Measurements from ENCODE around the gene COQ5.
A peak's percentile ranks its signal among the peaks of the same experiment; 100 is the strongest.
"Not testable (repeated sequence)": the region's sequence is repeated elsewhere in the genome, so short reads cannot be mapped to it uniquely, and the experiment has no call there.

Gene COQ5

DNA sequence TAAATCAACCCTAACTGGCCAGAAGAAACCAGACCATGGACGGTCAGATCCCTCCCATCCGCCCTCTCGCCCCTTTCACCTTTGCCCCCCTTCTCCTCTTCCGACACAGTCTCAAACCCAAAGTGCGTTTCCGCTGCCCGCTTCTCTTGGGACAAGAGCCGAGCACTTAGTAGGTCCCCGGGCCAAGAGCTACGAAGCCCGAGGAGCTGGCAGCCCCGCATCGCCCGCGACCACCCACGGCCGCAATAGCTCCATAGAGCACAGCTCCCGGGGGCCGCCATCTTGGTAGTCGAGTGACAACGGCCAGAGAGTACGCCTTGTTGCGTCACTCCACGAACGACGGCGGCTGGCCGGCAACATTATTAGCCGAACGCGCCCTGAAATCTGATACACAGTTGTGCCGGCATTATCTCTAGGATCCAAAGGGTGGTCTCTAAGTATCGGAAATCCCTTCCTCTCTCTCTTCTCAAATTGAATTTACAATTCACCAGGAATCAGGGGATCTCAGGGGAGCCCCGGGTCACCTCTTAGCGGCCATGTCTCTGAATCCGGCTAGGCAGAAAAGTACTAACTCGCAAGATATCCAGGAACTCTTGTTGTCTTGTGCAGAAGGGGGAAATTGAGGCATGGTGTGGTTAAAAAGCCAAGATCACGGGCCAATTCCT is at the start of gene COQ5:
COQ5 (minus strand) TSS at position 298 of the 665 bp plus-strand sequence; CDS start at position 281, 17 bp downstream.
- DNase-seq = peak; percentile 89

DNA sequence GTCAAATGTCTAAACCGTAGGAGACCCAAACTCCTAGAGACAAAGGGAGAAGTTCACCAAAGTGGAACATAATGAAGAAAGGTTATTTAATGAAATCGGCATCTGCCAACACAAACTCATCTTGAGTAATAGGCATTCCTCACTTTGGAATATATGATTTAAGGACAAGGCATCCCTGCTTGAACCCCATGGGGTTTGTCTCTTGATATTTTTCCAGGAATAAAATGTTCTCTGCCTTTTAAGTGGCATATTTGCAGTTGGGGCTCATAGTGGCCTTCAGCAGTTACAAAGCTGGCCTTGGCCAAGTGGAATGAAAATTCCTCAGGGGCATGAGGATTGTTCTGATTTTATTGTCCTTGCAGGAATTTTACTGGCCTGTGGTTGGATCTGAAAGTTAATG is 45.1 kb upstream of the COQ5 start:
- no peak for DNase-seq

DNA sequence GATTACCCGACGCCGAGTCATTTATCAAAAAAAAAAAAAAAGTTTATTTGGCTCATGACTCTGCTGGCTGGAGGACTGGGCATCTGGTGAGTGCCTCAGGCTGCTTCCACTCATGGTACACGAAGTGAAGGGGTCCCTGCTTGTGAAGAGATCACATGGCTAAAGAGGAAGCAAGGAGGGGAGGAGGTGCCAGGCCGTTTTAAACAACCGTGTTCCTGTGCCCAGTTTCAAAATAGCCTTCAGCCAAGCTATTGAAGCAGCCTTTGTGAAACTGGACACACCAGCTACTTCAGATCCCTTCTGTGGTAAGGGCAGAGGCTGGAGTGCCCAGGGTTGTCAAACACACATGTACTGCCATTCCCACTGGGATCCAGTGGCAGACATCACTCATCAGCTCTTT is 44.6 kb upstream of the COQ5 start:
- DNase-seq = no peak

DNA sequence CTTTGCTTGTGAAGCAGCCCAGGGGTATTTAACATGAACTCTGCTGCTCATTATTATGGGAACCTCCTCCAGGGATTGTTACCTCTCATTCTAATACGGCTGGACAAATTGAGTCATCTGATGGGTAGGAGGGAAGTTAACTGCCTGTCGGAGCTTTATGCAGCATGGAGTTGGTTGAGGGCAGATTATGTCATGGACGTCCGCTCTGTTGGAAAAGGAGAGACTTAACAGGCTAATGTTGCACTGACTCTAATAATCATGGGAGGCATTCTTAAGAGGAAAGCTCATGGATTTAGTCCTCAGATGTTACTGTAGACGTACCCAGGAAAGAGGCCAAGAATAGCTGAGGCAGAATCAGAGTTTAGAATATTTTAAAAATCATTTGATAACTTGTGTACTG is 42.3 kb upstream of the COQ5 start:
- DNase-seq = no peak

GRCh38 chr12:120563495-120563894 is 34.5 kb upstream of the COQ5 start:
- DNase-seq = no peak

GRCh38 chr12:120562906-120563305 is 33.9 kb upstream of the COQ5 start:
- DNase-seq = no peak

GRCh38 chr12:120557589-120557988 is 28.6 kb upstream of the COQ5 start:
- DNase-seq = no peak

GRCh38 chr12:120554678-120555077 is 25.7 kb upstream of the COQ5 start:
- no peak for DNase-seq

- DNase-seq = no peak
Measured at GRCh38 chr12:120546050-120546386, 17.1 kb upstream of the COQ5 start.

GRCh38 chr12:120544691-120545090 is 15.7 kb upstream of the COQ5 start:
- no peak for DNase-seq

- no peak for DNase-seq
Measured at GRCh38 chr12:120542166-120542565, 13.2 kb upstream of the COQ5 start.

GRCh38 chr12:120540445-120540844 is 11.5 kb upstream of the COQ5 start:
- DNase-seq = peak; percentile 76

- DNase-seq = no peak
Measured at GRCh38 chr12:120539303-120539702, 10.3 kb upstream of the COQ5 start.

- peak; percentile 21 for DNase-seq
Measured at GRCh38 chr12:120538281-120539156, 9.6 kb upstream of the COQ5 start.

- DNase-seq = no peak
Measured at GRCh38 chr12:120537856-120538220, 8.9 kb upstream of the COQ5 start.

- DNase-seq = no peak
Measured at GRCh38 chr12:120536064-120536791, 7.3 kb upstream of the COQ5 start.

- peak; percentile 57 for DNase-seq
Measured at GRCh38 chr12:120534703-120535655, 6.0 kb upstream of the COQ5 start.

DNA sequence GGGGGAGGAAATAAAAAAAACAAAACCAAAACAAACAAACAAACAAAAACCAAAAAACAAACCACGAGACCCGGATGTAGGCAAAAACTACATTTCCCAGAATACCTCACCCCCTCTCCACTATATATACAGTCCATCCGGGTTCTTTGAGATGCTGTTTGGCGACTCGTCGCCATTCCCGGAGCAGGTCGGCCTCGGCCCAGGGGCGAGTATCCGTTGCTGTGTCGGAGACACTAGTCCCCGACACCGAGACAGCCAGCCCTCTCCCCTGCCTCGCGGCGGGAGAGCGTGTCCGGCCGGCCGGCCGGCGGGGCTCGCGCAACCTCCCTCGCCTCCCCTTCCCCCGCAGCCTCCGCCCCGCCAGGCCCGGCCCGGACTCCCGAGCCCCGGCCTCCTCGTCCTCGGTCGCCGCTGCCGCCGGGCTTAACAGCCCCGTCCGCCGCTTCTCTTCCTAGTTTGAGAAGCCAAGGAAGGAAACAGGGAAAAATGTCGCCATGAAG is 5.3 kb upstream of the COQ5 start, which contains the start of gene RNF10:
RNF10 (plus strand) TSS at position 154 of the 500 bp plus-strand sequence. CDS start 456 bp downstream, outside the sequence.
- DNase-seq = peak; percentile 89

DNA sequence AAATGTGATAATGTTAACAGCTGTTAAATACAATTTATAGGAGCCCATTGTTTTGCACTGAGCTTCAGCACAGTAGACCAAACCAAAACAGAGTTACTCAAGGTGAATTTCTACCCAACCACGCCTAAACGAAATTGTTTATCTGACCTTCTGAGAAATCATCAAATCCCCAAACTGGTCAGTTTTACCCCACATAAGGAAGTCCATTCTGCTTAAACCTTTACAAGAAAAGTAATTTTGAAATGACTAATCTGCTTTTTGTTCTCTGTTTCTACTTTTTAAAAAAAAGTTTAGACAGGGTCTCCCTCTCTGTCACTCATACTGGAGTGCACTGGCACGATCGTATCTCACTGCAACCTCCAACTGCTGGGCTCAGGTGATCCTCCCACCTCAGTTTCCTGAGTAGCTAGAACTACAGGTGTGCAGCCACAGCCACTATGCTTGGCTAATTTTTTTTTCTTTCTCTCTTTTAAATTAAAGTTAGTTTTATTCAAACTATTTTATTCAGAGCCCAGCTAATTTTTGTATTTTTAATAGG is 3.8 kb upstream of the COQ5 start:
- no peak for DNase-seq

- not testable (repeated sequence) for DNase-seq
Measured at GRCh38 chr12:120530418-120530761, 1.4 kb upstream of the COQ5 start.

DNA sequence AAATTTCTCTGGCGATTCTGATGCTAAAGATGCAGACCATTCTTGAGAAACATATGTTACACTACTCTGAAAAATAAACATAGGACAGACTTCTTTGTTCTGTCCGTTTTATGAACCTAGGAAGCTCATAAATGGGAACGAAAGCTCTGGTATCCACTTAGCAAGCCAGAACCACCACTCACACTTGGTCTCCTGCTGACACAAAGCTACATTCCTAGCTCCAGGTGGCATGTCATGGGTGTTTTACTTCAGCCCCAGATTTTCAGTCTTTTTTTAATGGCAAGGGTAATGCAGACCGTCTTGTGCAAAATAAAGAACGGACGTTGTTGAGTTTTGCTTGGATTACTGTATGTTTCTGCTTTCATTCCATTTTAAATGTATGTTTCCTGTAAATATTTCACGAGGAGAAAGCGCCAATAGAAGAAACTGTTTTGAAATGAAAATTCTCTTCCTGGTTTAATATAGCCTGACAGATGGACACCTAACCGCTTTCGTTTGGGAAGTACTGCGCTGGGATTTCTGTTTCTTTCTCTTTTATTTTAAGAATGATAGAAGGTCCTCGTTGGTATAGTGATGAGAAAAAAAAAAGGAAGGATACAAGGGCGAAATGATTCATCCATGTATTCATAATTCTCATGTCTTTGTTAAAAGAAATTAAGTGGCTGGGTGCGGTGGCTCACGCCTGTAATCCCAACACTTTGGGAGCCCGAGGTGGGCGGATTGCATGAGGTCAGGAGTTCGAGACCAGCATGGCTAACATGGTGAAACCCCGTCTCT is 871 bp upstream of the COQ5 start:
- peak; percentile 95 for DNase-seq

Data from inflammatory macrophage treated with lipopolysaccharide for 4 hours (primary cell).